Measurements from ENCODE around the gene EXD3.

The EXD3 gene

GRCh38 chr9:137311171-137311985 is 111.6 kb downstream of the EXD3 start:
- Histone ChIP-seq H2AFZ (ENCODE audit: low read length) (no peak overlapping the region), H3K9me2 (replicated peaks; ENCODE audit: insufficient read depth, low read length) (no peaks in the 10 kb centered on the region), H3K79me2 (ENCODE audit: low read length) (no peaks in the 10 kb centered on the region), H3F3A (ENCODE audit: insufficient read depth, low read length) (no peaks in the 10 kb centered on the region), H3K4me1 (ENCODE audit: low read length) (no peaks in the 10 kb centered on the region; the same call in 1 of the 2 replicates), H4K20me1 (ENCODE audit: insufficient read depth, low read length) (no peaks in the 10 kb centered on the region), H3K4me3 (ENCODE audit: low read length) (no peak overlapping the region), H3K9ac (ENCODE audit: low read length) (no peak overlapping the region), H3K27me3 (replicated peaks; ENCODE audit: insufficient read depth, low read length) (peaks cover 41% of the 10 kb centered on the region), H3K36me3 (replicated peaks; ENCODE audit: insufficient read depth, low read length) (no peaks in the 10 kb centered on the region), H3K27ac (ENCODE audit: low read length) (no peak overlapping the region), H3K4me2 (ENCODE audit: low read depth, low read length) (peak overlapping the region; percentile 7; the same call in 1 of the 2 replicates), H3K9me3 (replicated peaks; ENCODE audit: insufficient read depth, low read length) (no peaks in the 10 kb centered on the region)
- DNase-seq: no peak
- TF ChIP-seq CTCF (IDR thresholded peaks at IDR 0.05; ENCODE audit: low read length): no peak
- no peak for TF ChIP-seq EZH2 (optimal IDR thresholded peaks at IDR 0.05; ENCODE audit: low read depth, low read length)

DNA sequence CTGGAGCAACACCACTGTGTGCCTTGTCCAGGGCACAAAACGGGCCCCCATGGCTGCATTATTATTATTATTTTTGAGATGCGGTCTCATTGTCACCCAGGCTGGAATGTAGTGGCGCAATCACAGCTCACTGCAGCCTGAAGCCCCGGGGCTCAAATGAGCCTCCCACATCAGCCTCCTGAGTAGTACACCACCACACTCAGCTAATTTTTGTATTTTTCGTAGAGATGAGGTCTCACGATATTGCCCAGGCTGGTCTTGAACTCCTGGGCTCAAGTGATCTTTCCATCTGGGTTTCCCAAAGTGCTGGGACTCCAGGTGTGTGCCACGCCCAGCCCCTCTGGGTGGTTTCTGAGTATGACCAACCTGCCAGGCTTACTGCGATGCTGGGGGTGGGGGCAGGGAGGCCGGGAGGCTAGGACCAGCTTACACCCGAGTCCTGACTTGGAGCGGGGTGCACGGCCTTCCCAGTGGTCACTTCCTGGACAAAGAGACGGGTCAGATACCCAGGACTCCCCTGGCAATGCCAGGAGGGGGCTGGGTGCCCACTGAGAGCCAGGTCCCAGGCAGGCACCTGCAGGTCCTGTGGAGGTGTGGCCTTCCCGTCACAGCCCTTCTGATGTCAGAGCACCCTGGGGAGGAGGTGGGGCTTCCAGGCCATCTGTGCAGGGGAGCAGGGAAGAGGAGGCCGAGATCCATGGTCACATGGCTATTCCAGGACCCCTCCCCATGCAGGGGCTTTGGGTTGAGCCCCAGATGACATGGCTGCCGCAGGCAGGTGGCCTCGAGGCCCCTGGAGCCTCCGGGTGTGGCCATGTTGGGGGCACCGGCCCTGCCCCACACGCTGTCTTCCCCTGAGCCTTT is 112.5 kb downstream of the EXD3 start:
- Histone ChIP-seq H3K27me3 (replicated peaks; ENCODE audit: insufficient read depth, low read length) (peaks cover 44% of the 10 kb centered on the region), H2AFZ (ENCODE audit: low read length) (peak overlapping the region; percentile 35; the same call in 1 of the 2 replicates), H3K9me2 (replicated peaks; ENCODE audit: insufficient read depth, low read length) (no peaks in the 10 kb centered on the region), H3K36me3 (replicated peaks; ENCODE audit: insufficient read depth, low read length) (no peaks in the 10 kb centered on the region), H4K20me1 (ENCODE audit: insufficient read depth, low read length) (no peaks in the 10 kb centered on the region), H3F3A (ENCODE audit: insufficient read depth, low read length) (no peaks in the 10 kb centered on the region), H3K4me2 (ENCODE audit: low read depth, low read length) (peak overlapping the region; percentile 7; the same call in 1 of the 2 replicates), H3K9ac (ENCODE audit: low read length) (no peak overlapping the region), H3K4me1 (ENCODE audit: low read length) (no peaks in the 10 kb centered on the region; the same call in 1 of the 2 replicates), H3K79me2 (ENCODE audit: low read length) (no peaks in the 10 kb centered on the region), H3K4me3 (ENCODE audit: low read length) (no peak overlapping the region), H3K27ac (ENCODE audit: low read length) (no peak overlapping the region), H3K9me3 (replicated peaks; ENCODE audit: insufficient read depth, low read length) (no peaks in the 10 kb centered on the region)
- DNase-seq: no peak
- no peak for TF ChIP-seq CTCF (IDR thresholded peaks at IDR 0.05; ENCODE audit: low read length)

- H4K20me1 ChIP-seq (ENCODE audit: insufficient read depth, low read length): no peaks in the 10 kb centered on the region
- H3K4me1 ChIP-seq (ENCODE audit: low read length): no peaks in the 10 kb centered on the region; the same call in 1 of the 2 replicates
- H3K27me3 ChIP-seq (replicated peaks; ENCODE audit: insufficient read depth, low read length): peaks cover 35% of the 10 kb centered on the region
- H3K79me2 ChIP-seq (ENCODE audit: low read length): no peaks in the 10 kb centered on the region
- H3F3A ChIP-seq (ENCODE audit: insufficient read depth, low read length): no peaks in the 10 kb centered on the region
- no peaks in the 10 kb centered on the region for H3K9me2 ChIP-seq (replicated peaks; ENCODE audit: insufficient read depth, low read length)
- no peak overlapping the region for H3K9ac ChIP-seq (ENCODE audit: low read length)
- no peak overlapping the region for H3K4me2 ChIP-seq (ENCODE audit: low read depth, low read length)
- no peak overlapping the region for H2AFZ ChIP-seq (ENCODE audit: low read length)
- H3K4me3 ChIP-seq (ENCODE audit: low read length): no peak overlapping the region
- TF ChIP-seq EZH2 (optimal IDR thresholded peaks at IDR 0.05; ENCODE audit: low read depth, low read length) (no peak), EZH2phosphoT487 (IDR thresholded peaks at IDR 0.05; ENCODE audit: low read length) (no peak), CTCF (IDR thresholded peaks at IDR 0.05; ENCODE audit: low read length) (no peak)
- DNase-seq: no peak
- no peak overlapping the region for H3K27ac ChIP-seq (ENCODE audit: low read length)
- H3K36me3 ChIP-seq (replicated peaks; ENCODE audit: insufficient read depth, low read length): no peaks in the 10 kb centered on the region
- H3K9me3 ChIP-seq (replicated peaks; ENCODE audit: insufficient read depth, low read length): no peaks in the 10 kb centered on the region
These were observed 113.4 kb downstream of the EXD3 start for GRCh38 chr9:137309368-137310188.
